K562 (cell line): ENCODE results near the gene RYR1. TPM values are rescaled to one million over a fixed set of nuclear protein-coding genes. Genes with fewer than 3 reads are reported as not detected.

Experiments
- ETV5 ChIP-seq: sonication (generic); formaldehyde crosslinking; IDR thresholded peaks from 2 replicates; pipeline ENCODE4 v1.4.0; 2020; ENCODE audit warnings: low read depth, mild to moderate bottlenecking, missing genetic modification reagents
- GTF2A2 ChIP-seq: IDR thresholded peaks from 2 replicates; pipeline ENCODE4 v1.6.1; 2016; ENCODE audit warnings: mild to moderate bottlenecking, missing genetic modification characterization, missing compliant biosample characterization
- HDAC1 ChIP-seq, 2 experiments: fragments of 450-650 bp; IDR thresholded peaks; 2 replicates each; pipeline ENCODE4 v1.6.1; 2016 to 2017; ENCODE audit warnings: inconsistent platforms in 1 of 2, mild to moderate bottlenecking in 1 of 2, moderate library complexity in 1 of 2
- HNRNPH1 ChIP-seq: fragments of 200-400 bp; formaldehyde crosslinking; optimal IDR thresholded peaks from 2 replicates; pipeline ENCODE3; 2017; ENCODE audit warnings: low read depth, mild to moderate bottlenecking, low read length, moderate library complexity
- IRF2 ChIP-seq: sonication (generic); formaldehyde crosslinking; IDR thresholded peaks from 2 replicates; pipeline ENCODE4 v1.8.1; 2022; ENCODE audit warnings: mild to moderate bottlenecking, missing genetic modification reagents
- LEF1 ChIP-seq: fragments of 450-650 bp; IDR thresholded peaks from 2 replicates; pipeline ENCODE4 v1.6.1; 2016; ENCODE audit warnings: mild to moderate bottlenecking
- MCM2 ChIP-seq: fragments of 450-650 bp; IDR thresholded peaks from 2 replicates; pipeline ENCODE4 v1.6.1; 2017; ENCODE audit warnings: low read depth, mild to moderate bottlenecking
- MCM5 ChIP-seq: fragments of 450-650 bp; IDR thresholded peaks from 2 replicates; pipeline ENCODE4 v1.6.1; 2016; ENCODE audit warnings: low read depth
- MYNN ChIP-seq, 2 experiments: sonication (generic); formaldehyde crosslinking in 1 of 2; IDR thresholded peaks; 2 replicates each; pipeline versions ENCODE4 v1.5.0 to v1.6.1; 2016 to 2020; ENCODE audit warnings: antibody characterized with exemption in 1 of 2, missing genetic modification reagents in 1 of 2
- PHB ChIP-seq: fragments of 250-450 bp; sonication (Bioruptor Pico); IDR thresholded peaks from 2 replicates; pipeline ENCODE4 v1.5.0; 2021
- SRSF7 ChIP-seq: fragments of 200-400 bp; formaldehyde crosslinking; optimal IDR thresholded peaks from 2 replicates; pipeline ENCODE3; 2017; ENCODE audit warnings: mild to moderate bottlenecking, low read depth, low read length
- ZNF778 ChIP-seq: fragments of 450-650 bp; formaldehyde crosslinking; IDR thresholded peaks from 2 replicates; pipeline ENCODE4 v1.4.0; 2020; ENCODE audit warnings: mild to moderate bottlenecking, moderate library complexity
- polyA plus RNA-seq, 8 experiments: library from polyadenylated mRNA; depleted of rRNA in 4 of 8; stranded (reverse) in 5 of 8; unstranded in 3 of 8; fragments of >200 nt; fragmentation: Nextera tagmentation in 2 of 8; fragmentation: Illumina TruSeq in 1 of 8; extraction: Ambion mirVana in 2 of 8; extraction: Trizol in 1 of 8; gene quantifications; 2 replicates each; pipeline versions ENCODE4 v1.2.1 to v1.2.3, GENCODE V29; 2011 to 2014; ENCODE audit warnings: inconsistent platforms in 1 of 8, missing spikeins in 1 of 8
- total RNA-seq, 7 experiments: library from RNA; depleted of rRNA in 6 of 7; stranded (reverse); fragments of >200 nt in 6 of 7; fragmentation: Illumina TruSeq in 2 of 7; extraction: Trizol in 2 of 7; gene quantifications; 2 replicates each; pipeline versions ENCODE4 v1.2.1 to v1.2.3, GENCODE V29; 2011 to 2021; ENCODE audit warnings: low replicate concordance in 1 of 7
- TF ChIP-seq, protein P1 (sequence below): fragments of 150-350 bp; conservative IDR thresholded peaks from 2 replicates; pipeline ENCODE4 v1.6.1; 2014; ENCODE audit warnings: low read length
- TF ChIP-seq, protein P2 (sequence below): sonication (generic); formaldehyde crosslinking; IDR thresholded peaks from 2 replicates; pipeline ENCODE4 v1.9.0; 2022; ENCODE audit warnings: mild to moderate bottlenecking, missing genetic modification reagents
- TF ChIP-seq, protein P3 (sequence below): fragments of 450-650 bp; IDR thresholded peaks from one replicate; pipeline ENCODE4 v1.6.1; 2018; ENCODE audit warnings: mild to moderate bottlenecking, moderate library complexity; ENCODE audit not compliant: partially characterized antibody
- TF ChIP-seq, protein P4 (sequence below): fragments of 250-450 bp; sonication (Bioruptor Pico); IDR thresholded peaks from 2 replicates; pipeline ENCODE4 v1.8.0; 2021; ENCODE audit warnings: mild to moderate bottlenecking, moderate library complexity
- TF ChIP-seq, protein P5 (sequence below): fragments of 250-450 bp; sonication (Bioruptor Pico); IDR thresholded peaks from 2 replicates; pipeline ENCODE4 v1.4.0; 2020; ENCODE audit warnings: borderline replicate concordance
- TF ChIP-seq, protein P6 (sequence below): fragments of 250-450 bp; sonication (Bioruptor Pico); IDR thresholded peaks from 2 replicates; pipeline ENCODE4 v1.8.0; 2021; ENCODE audit warnings: borderline replicate concordance, mild to moderate bottlenecking, moderate library complexity; ENCODE audit not compliant: poor library complexity, severe bottlenecking

RYR1 gene
- total and polyA plus RNA-seq, 9 of the 15 experiments (the other 6 are each of a cell fraction or from before 2014, with no cell fraction given): 0.11 to 7.4 (median 3.7) TPM

DNA sequence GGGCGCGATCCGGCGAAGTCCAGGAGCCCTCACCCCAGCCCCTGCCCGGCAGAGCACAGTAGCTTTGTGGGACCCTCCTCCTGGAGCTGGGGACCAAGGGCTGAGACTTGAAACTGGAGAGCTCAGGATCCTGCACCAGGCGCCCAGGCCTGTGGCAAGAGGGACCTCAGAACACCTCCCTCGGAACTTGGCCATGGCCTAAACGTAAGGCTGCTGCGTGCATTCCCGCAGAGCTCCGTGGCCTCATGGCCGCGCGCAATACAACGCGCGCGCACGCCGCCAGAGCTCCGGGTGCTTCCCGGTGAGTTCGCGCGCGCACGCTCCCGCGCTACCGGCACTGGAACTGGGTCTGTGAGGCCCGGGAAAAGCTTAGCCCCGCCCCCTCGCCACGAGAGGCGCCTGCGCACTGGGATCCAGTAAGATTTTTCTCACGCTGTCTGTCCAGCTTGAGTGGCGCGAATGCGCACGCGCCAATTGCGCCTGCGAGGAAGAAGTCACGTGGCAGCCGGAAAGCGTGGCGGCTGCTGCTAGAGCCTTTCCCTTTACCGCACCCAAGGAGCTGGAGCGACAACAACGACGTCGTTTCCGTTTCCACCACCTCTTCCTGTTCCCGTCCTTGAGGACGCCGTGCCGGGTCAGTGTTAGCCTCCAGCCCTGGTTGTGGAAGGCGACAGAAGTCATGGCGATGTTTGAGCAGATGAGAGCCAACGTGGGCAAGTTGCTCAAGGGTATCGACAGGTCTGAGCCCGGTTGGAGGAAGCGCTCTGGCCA, 185.3 kb downstream of the RYR1 start, which contains the start of gene EIF3K (continued):
- TF ChIP-seq HNRNPH1: no peak
- TF ChIP-seq SRSF7: no peak
- peak; percentile 48; the same call in 1 of the 2 replicates for TF ChIP-seq ETV5 (CRISPR knock-in tag)
- TF ChIP-seq MCM2: no peak
- TF ChIP-seq MYNN (IDR thresholded peaks at IDR 0.05): no peak
- no peak for TF ChIP-seq MYNN (CRISPR knock-in tag; IDR thresholded peaks at IDR 0.05)
- no peak for TF ChIP-seq MCM5
- TF ChIP-seq, protein P1, sequence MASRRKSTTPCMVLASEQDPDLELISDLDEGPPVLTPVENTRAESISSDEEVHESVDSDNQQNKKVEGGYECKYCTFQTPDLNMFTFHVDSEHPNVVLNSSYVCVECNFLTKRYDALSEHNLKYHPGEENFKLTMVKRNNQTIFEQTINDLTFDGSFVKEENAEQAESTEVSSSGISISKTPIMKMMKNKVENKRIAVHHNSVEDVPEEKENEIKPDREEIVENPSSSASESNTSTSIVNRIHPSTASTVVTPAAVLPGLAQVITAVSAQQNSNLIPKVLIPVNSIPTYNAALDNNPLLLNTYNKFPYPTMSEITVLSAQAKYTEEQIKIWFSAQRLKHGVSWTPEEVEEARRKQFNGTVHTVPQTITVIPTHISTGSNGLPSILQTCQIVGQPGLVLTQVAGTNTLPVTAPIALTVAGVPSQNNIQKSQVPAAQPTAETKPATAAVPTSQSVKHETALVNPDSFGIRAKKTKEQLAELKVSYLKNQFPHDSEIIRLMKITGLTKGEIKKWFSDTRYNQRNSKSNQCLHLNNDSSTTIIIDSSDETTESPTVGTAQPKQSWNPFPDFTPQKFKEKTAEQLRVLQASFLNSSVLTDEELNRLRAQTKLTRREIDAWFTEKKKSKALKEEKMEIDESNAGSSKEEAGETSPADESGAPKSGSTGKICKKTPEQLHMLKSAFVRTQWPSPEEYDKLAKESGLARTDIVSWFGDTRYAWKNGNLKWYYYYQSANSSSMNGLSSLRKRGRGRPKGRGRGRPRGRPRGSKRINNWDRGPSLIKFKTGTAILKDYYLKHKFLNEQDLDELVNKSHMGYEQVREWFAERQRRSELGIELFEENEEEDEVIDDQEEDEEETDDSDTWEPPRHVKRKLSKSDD: no peak
- TF ChIP-seq, protein P2, sequence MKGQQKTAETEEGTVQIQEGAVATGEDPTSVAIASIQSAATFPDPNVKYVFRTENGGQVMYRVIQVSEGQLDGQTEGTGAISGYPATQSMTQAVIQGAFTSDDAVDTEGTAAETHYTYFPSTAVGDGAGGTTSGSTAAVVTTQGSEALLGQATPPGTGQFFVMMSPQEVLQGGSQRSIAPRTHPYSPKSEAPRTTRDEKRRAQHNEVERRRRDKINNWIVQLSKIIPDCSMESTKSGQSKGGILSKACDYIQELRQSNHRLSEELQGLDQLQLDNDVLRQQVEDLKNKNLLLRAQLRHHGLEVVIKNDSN: peak; percentile 99
- TF ChIP-seq, protein P3, sequence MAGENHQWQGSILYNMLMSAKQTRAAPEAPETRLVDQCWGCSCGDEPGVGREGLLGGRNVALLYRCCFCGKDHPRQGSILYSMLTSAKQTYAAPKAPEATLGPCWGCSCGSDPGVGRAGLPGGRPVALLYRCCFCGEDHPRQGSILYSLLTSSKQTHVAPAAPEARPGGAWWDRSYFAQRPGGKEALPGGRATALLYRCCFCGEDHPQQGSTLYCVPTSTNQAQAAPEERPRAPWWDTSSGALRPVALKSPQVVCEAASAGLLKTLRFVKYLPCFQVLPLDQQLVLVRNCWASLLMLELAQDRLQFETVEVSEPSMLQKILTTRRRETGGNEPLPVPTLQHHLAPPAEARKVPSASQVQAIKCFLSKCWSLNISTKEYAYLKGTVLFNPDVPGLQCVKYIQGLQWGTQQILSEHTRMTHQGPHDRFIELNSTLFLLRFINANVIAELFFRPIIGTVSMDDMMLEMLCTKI: no peak
- no peak for TF ChIP-seq GTF2A2
- TF ChIP-seq, protein P4, sequence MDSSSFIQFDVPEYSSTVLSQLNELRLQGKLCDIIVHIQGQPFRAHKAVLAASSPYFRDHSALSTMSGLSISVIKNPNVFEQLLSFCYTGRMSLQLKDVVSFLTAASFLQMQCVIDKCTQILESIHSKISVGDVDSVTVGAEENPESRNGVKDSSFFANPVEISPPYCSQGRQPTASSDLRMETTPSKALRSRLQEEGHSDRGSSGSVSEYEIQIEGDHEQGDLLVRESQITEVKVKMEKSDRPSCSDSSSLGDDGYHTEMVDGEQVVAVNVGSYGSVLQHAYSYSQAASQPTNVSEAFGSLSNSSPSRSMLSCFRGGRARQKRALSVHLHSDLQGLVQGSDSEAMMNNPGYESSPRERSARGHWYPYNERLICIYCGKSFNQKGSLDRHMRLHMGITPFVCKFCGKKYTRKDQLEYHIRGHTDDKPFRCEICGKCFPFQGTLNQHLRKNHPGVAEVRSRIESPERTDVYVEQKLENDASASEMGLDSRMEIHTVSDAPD (CRISPR knock-in tag): no peak
- TF ChIP-seq, protein P5, sequence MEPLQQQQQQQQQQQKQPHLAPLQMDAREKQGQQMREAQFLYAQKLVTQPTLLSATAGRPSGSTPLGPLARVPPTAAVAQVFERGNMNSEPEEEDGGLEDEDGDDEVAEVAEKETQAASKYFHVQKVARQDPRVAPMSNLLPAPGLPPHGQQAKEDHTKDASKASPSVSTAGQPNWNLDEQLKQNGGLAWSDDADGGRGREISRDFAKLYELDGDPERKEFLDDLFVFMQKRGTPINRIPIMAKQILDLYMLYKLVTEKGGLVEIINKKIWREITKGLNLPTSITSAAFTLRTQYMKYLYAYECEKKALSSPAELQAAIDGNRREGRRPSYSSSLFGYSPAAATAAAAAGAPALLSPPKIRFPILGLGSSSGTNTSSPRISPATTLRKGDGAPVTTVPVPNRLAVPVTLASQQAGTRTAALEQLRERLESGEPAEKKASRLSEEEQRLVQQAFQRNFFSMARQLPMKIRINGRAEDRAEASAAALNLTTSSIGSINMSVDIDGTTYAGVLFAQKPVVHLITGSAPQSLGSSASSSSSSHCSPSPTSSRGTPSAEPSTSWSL (CRISPR knock-in tag): no peak
- TF ChIP-seq, protein P6, sequence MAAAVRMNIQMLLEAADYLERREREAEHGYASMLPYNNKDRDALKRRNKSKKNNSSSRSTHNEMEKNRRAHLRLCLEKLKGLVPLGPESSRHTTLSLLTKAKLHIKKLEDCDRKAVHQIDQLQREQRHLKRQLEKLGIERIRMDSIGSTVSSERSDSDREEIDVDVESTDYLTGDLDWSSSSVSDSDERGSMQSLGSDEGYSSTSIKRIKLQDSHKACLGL (CRISPR knock-in tag): no peak
- TF ChIP-seq ZNF778 (CRISPR knock-in tag): no peak
- no peak for TF ChIP-seq LEF1
- no peak for TF ChIP-seq IRF2 (CRISPR knock-in tag)
- 0 out of 2 replicates have a peak, but pooled peaks have one; percentile 47 for TF ChIP-seq PHB (CRISPR knock-in tag)
- TF ChIP-seq HDAC1 (IDR thresholded peaks at IDR 0.05): peak in 1 of 2 experiments; percentile 98; a peak in 2 of 4 replicates
